Testis (tissue), 3 donors: ENCODE measurements around the gene HSPG2. TPM values are rescaled to one million over a fixed set of nuclear protein-coding genes. Genes with fewer than 3 reads are reported as not detected.

ENCODE experiments used
- DNase-seq: peaks from one replicate; pipeline ENCODE4 v3.0.0-alpha.2; 2019
- H3K27ac ChIP-seq, 2 donors: fragments of 200-600 bp; sonication (generic); one replicate each; pipeline ENCODE4 v1.5.1; 2019
- H3K27me3 ChIP-seq: fragments of 200-600 bp; sonication (generic); one replicate; pipeline ENCODE4 v1.5.1; 2019
- H3K36me3 ChIP-seq: fragments of 200-600 bp; sonication (generic); one replicate; pipeline ENCODE4 v1.5.1; 2017; ENCODE audit warnings: low read depth; ENCODE audit errors: missing control alignments
- H3K4me1 ChIP-seq: fragments of 200-600 bp; sonication (generic); one replicate; pipeline ENCODE4 v1.5.1; 2019
- H3K4me3 ChIP-seq, 2 donors: fragments of 200-600 bp; sonication (generic); one replicate each; pipeline ENCODE4 v1.5.1; 2017 to 2019
- H3K9me3 ChIP-seq: fragments of 200-600 bp; sonication (generic); one replicate; pipeline ENCODE4 v1.5.1; 2017
- POLR2A ChIP-seq: fragments of 450-650 bp; IDR thresholded peaks from one replicate; pipeline ENCODE4 v1.6.1; 2017; ENCODE audit warnings: antibody characterized with exemption, mild to moderate bottlenecking, moderate library complexity
- WGBS, 2 donors: methylation state at CpG; one replicate each; pipeline ENCODE4 v1.1.5; 2018; 5-methylcytosine and 5-hydroxymethylcytosine counted together
- intact Hi-C: fragments of 100-400 bp; cut with DNase I; formaldehyde crosslinking; loops from one replicate; pipeline ENCODE4 v1.15.1; 2023; ENCODE audit warnings: low total_unique reads
- polyA plus RNA-seq: library from polyadenylated mRNA; stranded (reverse); fragments of 350-450 nt; fragmentation: Illumina TruSeq; extraction: RNeasy Lipid Tissue Mini Kit (QIAGEN cat#74804); gene quantifications from one replicate; pipeline ENCODE4 v1.2.3, GENCODE V29; 2014; ENCODE audit warnings: low read depth, low replicate concordance; ENCODE audit not compliant: insufficient read depth
- total RNA-seq, 2 donors: library from RNA; depleted of rRNA; stranded (reverse); fragments of >200 nt; gene quantifications; one replicate each; pipeline ENCODE4 v1.2.3, GENCODE V29; 2016
- TF ChIP-seq, protein P1 (sequence below), 3 experiments: fragments of 450-650 bp in 2 of 3; fragments of 200-600 bp in 1 of 3; sonication (generic) in 1 of 3; IDR thresholded peaks; one replicate each; pipeline ENCODE4 v1.5.1; 2016 to 2019; ENCODE audit warnings: antibody characterized with exemption in 3 of 3, mild to moderate bottlenecking in 2 of 3, moderate library complexity in 1 of 3

The HSPG2 gene
- total and polyA plus RNA-seq, 3 donors from 2014 or later = 51.8 to 72.1 (median 54.2) TPM

GRCh38 chr1:21804536-21804935 lies 132.6 kb downstream of the HSPG2 start:
- Histone ChIP-seq H3K9me3 (no peaks in the 10 kb centered on the region), H3K4me3 (no peak overlapping the region), H3K36me3 (no peaks in the 10 kb centered on the region), H3K4me1 (no peaks in the 10 kb centered on the region), H3K27me3 (no peaks in the 10 kb centered on the region), H3K27ac (no peak overlapping the region)
- WGBS, 2 donors = 66 to 79% methylated on average over 2 of the region's 2 CpGs
- no peak for DNase-seq
- intact Hi-C loops = no loop called here
- TF ChIP-seq, protein P1, sequence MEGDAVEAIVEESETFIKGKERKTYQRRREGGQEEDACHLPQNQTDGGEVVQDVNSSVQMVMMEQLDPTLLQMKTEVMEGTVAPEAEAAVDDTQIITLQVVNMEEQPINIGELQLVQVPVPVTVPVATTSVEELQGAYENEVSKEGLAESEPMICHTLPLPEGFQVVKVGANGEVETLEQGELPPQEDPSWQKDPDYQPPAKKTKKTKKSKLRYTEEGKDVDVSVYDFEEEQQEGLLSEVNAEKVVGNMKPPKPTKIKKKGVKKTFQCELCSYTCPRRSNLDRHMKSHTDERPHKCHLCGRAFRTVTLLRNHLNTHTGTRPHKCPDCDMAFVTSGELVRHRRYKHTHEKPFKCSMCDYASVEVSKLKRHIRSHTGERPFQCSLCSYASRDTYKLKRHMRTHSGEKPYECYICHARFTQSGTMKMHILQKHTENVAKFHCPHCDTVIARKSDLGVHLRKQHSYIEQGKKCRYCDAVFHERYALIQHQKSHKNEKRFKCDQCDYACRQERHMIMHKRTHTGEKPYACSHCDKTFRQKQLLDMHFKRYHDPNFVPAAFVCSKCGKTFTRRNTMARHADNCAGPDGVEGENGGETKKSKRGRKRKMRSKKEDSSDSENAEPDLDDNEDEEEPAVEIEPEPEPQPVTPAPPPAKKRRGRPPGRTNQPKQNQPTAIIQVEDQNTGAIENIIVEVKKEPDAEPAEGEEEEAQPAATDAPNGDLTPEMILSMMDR (IDR thresholded peaks at IDR 0.05) = no peak
- no peak for TF ChIP-seq POLR2A

- no peak for TF ChIP-seq POLR2A
- TF ChIP-seq, protein P1 (IDR thresholded peaks at IDR 0.05) = no peak
- Histone ChIP-seq H3K4me1 (no peaks in the 10 kb centered on the region), H3K27me3 (no peaks in the 10 kb centered on the region), H3K9me3 (no peaks in the 10 kb centered on the region), H3K4me3 (no peak overlapping the region), H3K36me3 (no peaks in the 10 kb centered on the region), H3K27ac (no peak overlapping the region)
- WGBS, 2 donors = 98 to 100% methylated on average over 4 of the region's 4 CpGs
- intact Hi-C loops = no loop called here
- no peak for DNase-seq
These were observed 136.0 kb downstream of the HSPG2 start for GRCh38 chr1:21801100-21801499.

GRCh38 chr1:21799730-21800129 lies 137.4 kb downstream of the HSPG2 start:
- no peak overlapping the region for H3K4me3 ChIP-seq
- H3K4me1 ChIP-seq = no peaks in the 10 kb centered on the region
- H3K36me3 ChIP-seq = no peaks in the 10 kb centered on the region
- no peak overlapping the region for H3K27ac ChIP-seq
- no peak for DNase-seq
- intact Hi-C loops = no loop called here
- TF ChIP-seq POLR2A = no peak
- TF ChIP-seq, protein P1 (IDR thresholded peaks at IDR 0.05) = no peak
- H3K27me3 ChIP-seq = no peaks in the 10 kb centered on the region
- no peaks in the 10 kb centered on the region for H3K9me3 ChIP-seq
- 81 to 87% methylated on average over 5 of the region's 5 CpGs for WGBS, 2 donors

GRCh38 chr1:21795075-21795474 lies 142.0 kb downstream of the HSPG2 start:
- Histone ChIP-seq H3K27me3 (no peaks in the 10 kb centered on the region), H3K36me3 (no peaks in the 10 kb centered on the region), H3K4me1 (no peaks in the 10 kb centered on the region), H3K4me3 (no peak overlapping the region), H3K9me3 (no peaks in the 10 kb centered on the region), H3K27ac (no peak overlapping the region)
- DNase-seq = no peak
- 91 to 94% methylated on average over 6 of the region's 6 CpGs for WGBS, 2 donors
- intact Hi-C loops = no loop called here
- TF ChIP-seq POLR2A = no peak
- TF ChIP-seq, protein P1 (IDR thresholded peaks at IDR 0.05) = no peak

DNA sequence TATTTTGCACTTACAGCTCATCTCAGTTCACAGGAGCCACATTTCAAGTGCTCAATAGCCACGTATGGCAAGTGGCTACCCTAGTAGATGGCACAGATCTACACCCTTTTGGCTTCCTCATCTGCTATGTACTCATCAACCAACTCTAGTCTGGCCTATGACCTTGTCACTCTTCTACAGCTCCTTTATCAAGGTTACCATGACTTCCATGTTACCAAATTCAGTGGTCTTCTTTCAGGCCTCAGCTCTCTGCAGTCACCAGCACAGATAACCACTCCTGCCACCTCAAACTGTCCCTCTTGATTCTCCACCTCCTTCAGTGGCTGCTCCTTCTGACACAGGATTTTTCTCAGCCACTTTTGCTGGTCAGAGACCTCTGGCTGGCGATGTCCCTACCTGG lies 142.5 kb downstream of the HSPG2 start:
- no peaks in the 10 kb centered on the region for H3K9me3 ChIP-seq
- no peaks in the 10 kb centered on the region for H3K36me3 ChIP-seq
- DNase-seq = no peak
- H3K27ac ChIP-seq = no peak overlapping the region
- no peaks in the 10 kb centered on the region for H3K27me3 ChIP-seq
- no peak for TF ChIP-seq POLR2A
- TF ChIP-seq, protein P1 (IDR thresholded peaks at IDR 0.05) = no peak
- no peak overlapping the region for H3K4me3 ChIP-seq
- H3K4me1 ChIP-seq = no peaks in the 10 kb centered on the region
- 95 to 98% methylated on average over 2 of the region's 2 CpGs for WGBS, 2 donors
- intact Hi-C loops = no loop called here
